Right hindlimb (tissue), 1 donor: ENCODE results near the gene SLF2.

Experiments used
- DNase-seq: peaks from one replicate; pipeline ENCODE4 v3.0.0-alpha.2; 2018

The SLF2 gene

DNA sequence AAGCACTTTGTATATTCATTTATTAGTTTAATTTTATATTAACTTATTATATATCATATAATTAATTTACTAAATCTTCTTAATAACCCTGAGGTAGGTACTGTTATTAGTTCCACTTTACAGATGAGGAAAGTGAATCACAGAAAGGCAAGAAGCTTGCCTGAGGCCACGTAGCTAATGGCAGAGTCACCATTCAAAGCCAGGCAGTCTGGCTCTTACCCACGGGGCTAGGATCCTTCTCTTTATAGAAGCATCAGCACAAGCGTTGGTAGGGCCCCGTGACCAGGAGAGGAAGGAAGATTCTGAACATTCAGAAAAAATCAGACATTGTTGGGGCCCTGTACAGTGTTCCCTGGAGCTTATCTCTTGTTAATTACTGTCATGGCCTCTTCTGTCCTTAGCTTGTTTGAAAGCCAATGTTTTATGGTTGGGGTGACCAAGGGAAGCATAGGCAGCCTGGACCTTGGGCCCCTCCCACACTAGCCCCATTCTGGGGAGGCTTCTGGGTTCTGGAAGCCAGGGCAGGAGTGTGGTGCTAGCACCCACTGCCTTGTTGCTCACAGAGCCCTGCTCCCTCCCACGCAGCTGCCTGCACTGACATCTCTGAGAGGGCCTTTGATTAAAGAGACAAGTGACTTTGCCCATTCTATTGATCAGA, 31.1 kb upstream of the SLF2 start:
- DNase-seq = peak; percentile 16

GRCh38 chr10:100882252-100882651, 30.5 kb upstream of the SLF2 start:
- peak; percentile 26 for DNase-seq

- DNase-seq = peak; percentile 65
Observed at GRCh38 chr10:100882671-100883311, 30.0 kb upstream of the SLF2 start.

GRCh38 chr10:100883312-100883821, 29.4 kb upstream of the SLF2 start:
- peak; percentile 71 for DNase-seq

- peak; percentile 6 for DNase-seq
Observed at GRCh38 chr10:100885611-100886010, 27.2 kb upstream of the SLF2 start.

- no peak for DNase-seq
Observed at GRCh38 chr10:100886091-100886490, 26.7 kb upstream of the SLF2 start.

GRCh38 chr10:100886521-100886920, 26.2 kb upstream of the SLF2 start:
- no peak for DNase-seq

DNA sequence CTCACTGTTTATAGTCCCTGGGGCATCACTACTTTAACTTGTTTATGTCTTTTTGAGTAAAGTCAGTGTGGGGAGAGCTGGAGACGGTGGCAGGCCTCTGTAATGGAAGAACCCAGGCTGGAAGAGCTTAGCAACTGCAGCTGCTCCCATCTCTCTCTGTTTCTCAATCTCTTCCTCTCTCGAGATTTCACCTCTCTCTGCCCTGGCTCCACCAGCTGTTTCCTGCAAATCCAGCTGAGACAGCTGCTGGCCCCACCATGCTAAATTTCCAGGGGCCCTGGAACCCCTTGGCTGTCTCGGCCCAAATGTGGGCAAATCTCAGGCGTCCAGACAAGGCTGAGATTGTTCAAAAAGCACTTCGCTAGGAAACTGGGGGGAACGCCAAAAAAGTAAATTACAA, 25.8 kb upstream of the SLF2 start:
- DNase-seq = peak; percentile 90

- peak; percentile 6 for DNase-seq
Observed at GRCh38 chr10:100887761-100888296, 24.9 kb upstream of the SLF2 start.

DNA sequence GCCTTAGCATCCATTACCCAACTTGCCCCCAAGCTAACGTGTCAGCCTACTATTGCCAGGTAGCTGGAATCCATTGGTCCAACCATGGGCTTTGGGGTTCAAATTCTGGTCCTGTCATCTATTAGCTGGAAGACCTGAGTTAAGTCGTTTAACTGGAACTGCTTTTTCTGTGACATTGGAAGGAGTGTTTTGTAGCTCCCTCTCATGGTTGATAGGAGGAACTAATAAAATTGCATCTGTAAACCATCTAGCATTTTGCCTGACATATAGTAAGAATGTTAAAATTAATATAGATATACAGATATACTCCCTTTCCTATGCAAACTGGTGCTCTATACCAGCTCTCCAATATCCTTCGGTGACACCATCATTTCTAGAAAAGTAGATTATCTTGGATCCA, 23.8 kb upstream of the SLF2 start:
- DNase-seq = peak; percentile 6

DNA sequence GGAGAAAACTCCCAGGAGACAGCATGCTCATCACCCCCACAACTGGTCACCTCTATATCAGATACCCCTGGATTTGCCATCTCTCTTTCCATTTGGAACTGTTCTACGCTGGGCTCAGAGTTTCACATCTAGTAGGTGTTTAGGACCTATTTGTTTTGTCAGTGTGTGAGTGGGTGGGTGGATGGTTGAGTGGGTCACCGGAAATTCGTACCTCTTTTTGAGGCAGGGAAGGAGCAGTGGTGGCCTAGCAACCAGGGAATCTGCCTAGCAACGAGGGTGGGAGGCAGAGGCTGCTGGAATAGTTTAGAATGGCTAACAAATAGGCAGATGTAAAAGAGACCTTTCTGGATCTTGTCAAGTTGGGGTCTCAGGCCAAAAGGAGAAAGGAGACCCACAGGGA, 23.2 kb upstream of the SLF2 start:
- peak; percentile 20 for DNase-seq

DNA sequence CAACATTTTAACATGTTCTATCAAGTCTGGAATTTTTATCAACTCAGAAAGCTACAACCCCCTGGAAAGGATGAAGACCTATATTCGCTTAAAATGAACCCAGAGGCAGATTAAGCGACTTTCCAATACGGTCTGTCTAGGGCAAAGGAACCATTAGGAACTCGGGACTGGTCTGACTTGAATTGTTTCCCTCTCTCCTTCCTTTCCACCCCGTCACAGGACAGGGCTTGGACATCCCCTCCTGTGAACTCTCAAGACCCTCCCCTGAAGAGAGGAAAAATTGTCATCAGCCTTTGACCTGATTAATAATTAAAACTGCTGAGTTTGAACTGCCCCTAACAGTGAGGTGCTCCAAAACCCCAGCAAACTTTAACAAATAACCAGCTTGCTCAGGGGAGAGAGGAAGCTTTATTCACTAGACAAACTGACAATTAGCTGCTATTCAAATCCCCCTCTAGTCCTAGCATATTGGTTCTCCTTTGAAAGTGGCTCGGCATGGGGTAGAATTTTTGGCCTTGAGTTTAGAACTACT, 22.6 kb upstream of the SLF2 start:
- DNase-seq = no peak

GRCh38 chr10:100890673-100891317, 22.0 kb upstream of the SLF2 start:
- peak; percentile 73 for DNase-seq

DNA sequence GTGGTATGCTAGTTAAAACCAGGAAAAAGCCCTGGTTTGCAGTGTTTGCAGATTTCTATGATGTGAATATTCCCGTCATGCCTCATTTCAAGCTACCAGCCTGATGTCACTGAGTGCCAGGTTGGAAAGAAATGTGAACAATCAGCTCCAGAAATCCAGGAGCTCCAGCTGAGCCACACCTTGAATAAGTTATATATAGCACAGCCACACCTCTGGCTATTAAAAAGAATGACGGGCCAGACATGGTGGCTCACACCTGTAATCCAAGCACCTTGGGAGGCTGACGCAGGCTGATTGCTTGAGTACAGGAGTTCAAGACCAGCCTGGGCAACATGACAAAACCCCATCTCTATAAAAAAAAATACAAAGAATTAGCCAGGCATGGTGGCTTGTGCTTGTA, 18.7 kb upstream of the SLF2 start:
- no peak for DNase-seq

DNA sequence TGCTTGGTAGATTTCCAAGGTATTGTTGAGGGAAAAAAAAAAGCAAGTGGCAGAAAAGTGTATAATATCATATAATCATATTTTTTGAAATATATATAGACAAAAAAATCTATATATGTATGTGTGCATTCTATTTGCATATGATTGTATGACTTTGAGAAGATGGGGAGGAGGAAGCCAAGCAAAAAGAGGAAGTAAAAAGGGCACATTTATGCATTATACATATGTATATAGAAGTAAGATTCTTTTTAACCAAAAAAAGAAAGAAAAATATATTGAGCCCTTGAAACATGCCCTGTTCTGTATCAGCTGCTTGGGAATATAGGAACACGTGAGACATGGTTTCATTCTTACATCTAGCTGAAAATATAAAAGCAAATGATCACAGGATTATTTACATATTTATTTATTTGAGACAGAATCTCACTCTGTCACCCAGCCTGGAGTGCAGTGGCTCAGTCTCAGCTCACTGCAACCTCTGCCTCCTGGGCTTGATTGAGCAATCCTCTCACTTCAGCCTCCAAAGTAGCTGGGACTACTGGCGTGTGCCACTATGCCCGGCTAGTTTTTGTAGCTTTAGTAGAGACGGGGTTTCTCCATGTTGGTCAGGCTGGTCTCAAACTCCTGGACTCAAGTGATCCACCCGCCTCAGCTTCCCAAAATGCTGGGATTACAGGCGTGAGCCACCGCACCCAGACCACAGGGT, 18.0 kb upstream of the SLF2 start:
- no peak for DNase-seq

- DNase-seq = no peak
Observed at GRCh38 chr10:100895346-100895745, 17.4 kb upstream of the SLF2 start.

GRCh38 chr10:100895896-100896295, 16.9 kb upstream of the SLF2 start:
- DNase-seq = no peak

GRCh38 chr10:100896876-100897461, 15.8 kb upstream of the SLF2 start:
- no peak for DNase-seq

DNA sequence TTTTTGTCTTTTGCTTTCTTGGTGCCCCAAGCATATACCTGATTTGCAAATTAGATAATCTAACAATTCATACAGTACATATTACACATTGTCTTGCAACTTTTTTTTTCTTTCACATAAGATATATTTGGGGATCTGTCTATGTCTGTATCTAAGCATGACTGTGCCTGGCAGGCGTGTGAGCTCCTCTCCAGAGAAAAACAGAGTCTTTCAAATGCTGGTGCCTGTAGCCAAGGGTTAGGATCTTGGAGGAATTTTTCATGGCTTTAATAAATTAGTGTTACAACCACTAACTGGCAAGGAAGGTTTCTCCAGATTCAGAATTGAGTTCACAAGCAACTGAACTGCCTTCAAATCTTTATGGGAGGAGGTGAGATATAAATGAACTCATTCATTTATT, 14.8 kb upstream of the SLF2 start:
- no peak for DNase-seq

GRCh38 chr10:100899171-100899570, 13.6 kb upstream of the SLF2 start:
- DNase-seq = no peak

DNA sequence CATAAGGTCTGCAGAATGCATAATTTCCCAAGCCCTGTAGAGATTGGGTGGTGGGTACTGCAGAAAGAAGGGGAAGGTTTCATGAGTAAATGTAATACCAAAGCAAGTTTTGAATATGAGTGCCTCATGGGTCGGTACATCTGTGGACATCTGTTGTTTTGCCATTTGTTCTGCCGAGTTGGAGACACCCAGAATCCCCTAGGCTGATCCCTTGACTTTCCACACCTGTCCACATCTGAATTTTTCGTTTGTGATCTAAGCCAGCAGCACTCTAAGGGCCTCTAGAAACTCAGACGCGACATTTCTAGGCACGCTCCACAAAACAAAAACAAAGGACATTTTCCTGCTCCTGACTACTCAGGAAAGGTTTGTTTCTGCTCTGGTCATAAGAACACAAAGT, 11.7 kb upstream of the SLF2 start:
- DNase-seq = no peak

DNA sequence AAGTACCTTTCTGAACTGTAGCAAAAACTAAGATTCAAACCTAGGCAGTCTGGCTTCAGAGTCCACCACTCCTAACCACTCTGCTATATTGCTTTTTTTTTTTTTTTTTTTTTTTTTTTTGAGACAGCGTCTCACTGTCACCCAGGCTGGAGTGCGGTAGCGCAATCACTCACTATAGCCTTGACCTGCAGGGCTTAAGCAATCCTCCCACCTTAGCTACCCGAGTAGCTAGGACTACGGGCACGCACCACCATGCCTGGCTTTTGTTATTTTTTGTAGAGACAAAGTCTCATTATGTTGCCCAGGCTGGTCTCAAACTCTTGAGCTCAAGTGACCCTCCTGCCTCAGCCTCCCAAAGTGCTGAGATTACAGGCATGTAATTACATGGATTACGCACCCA, 10.1 kb upstream of the SLF2 start:
- DNase-seq = no peak

GRCh38 chr10:100904917-100905316, 7.8 kb upstream of the SLF2 start:
- no peak for DNase-seq
